K562 (cell line): ENCODE measurements around the gene ARL8A. TPM values are rescaled to one million over a fixed set of nuclear protein-coding genes. Genes with fewer than 3 reads are reported as not detected.

ENCODE experiments used
- ADNP ChIP-seq: fragments of 200-800 bp; sonication (Bioruptor generic); IDR thresholded peaks from 2 replicates; pipeline ENCODE4 v1.6.1; 2016; ENCODE audit warnings: missing genetic modification characterization, missing compliant biosample characterization
- ARNT ChIP-seq, 2 experiments: fragments of 450-650 bp; IDR thresholded peaks; 2 replicates each; pipeline ENCODE4 v1.6.1; 2016; ENCODE audit warnings: mild to moderate bottlenecking in 1 of 2
- CEBPB ChIP-seq: fragments of 450-650 bp; IDR thresholded peaks from 2 replicates; pipeline ENCODE4 v1.6.1; 2016; ENCODE audit warnings: missing genetic modification characterization, missing compliant biosample characterization
- CEBPG ChIP-seq, 3 experiments: fragments of 200-800 bp in 1 of 3; sonication (Bioruptor generic) in 1 of 3; sonication (generic) in 1 of 3; formaldehyde crosslinking in 1 of 3; IDR thresholded peaks in 2 of 3; conservative IDR thresholded peaks in 1 of 3; 2 replicates each; pipeline versions ENCODE4 v1.6.1 to v1.8.0; 2016 to 2022; ENCODE audit warnings: missing compliant biosample characterization in 2 of 3, missing genetic modification characterization in 2 of 3, mild to moderate bottlenecking in 1 of 3, missing genetic modification reagents in 1 of 3
- CREB5 ChIP-seq: fragments of 250-450 bp; sonication (Bioruptor Pico); IDR thresholded peaks from 2 replicates; pipeline ENCODE4 v1.5.0; 2020; ENCODE audit warnings: mild to moderate bottlenecking
- CREM ChIP-seq: IDR thresholded peaks from 2 replicates; pipeline ENCODE4 v1.6.1; 2014; ENCODE audit warnings: antibody characterized with exemption, low read depth
- ELK3 ChIP-seq: fragments of 450-650 bp; formaldehyde crosslinking; IDR thresholded peaks from 2 replicates; pipeline ENCODE4 v1.4.0; 2020; ENCODE audit warnings: mild to moderate bottlenecking
- GATAD2B ChIP-seq: fragments of 450-650 bp; IDR thresholded peaks from 2 replicates; pipeline ENCODE4 v1.6.1; 2017; ENCODE audit warnings: mild to moderate bottlenecking, borderline replicate concordance
- HDAC2 ChIP-seq: fragments of 450-650 bp; IDR thresholded peaks from 2 replicates; pipeline ENCODE4 v1.6.1; 2016; ENCODE audit warnings: mild to moderate bottlenecking
- HMG20B ChIP-seq: fragments of 250-450 bp; sonication (Bioruptor Pico); IDR thresholded peaks from 2 replicates; pipeline ENCODE4 v1.5.0; 2021; ENCODE audit warnings: mild to moderate bottlenecking
- KLF6 ChIP-seq: fragments of 250-450 bp; sonication (Bioruptor Pico); IDR thresholded peaks from 2 replicates; pipeline ENCODE4 v1.4.0; 2020; ENCODE audit warnings: mild to moderate bottlenecking, moderate library complexity, borderline replicate concordance
- LCOR ChIP-seq: sonication (generic); formaldehyde crosslinking; IDR thresholded peaks from 2 replicates; pipeline ENCODE4 v1.8.0; 2022; ENCODE audit warnings: mild to moderate bottlenecking, missing genetic modification reagents
- MECOM ChIP-seq: fragments of 250-450 bp; sonication (Bioruptor Pico); IDR thresholded peaks from 2 replicates; pipeline ENCODE4 v1.8.0; 2022; ENCODE audit warnings: inconsistent platforms
- NKRF ChIP-seq: fragments of 450-650 bp; IDR thresholded peaks from 2 replicates; pipeline ENCODE4 v1.6.1; 2016; ENCODE audit warnings: borderline replicate concordance
- NR4A1 ChIP-seq, 2 experiments: fragments of 250-450 bp in 1 of 2; fragments of 450-650 bp in 1 of 2; sonication (Bioruptor Pico) in 1 of 2; IDR thresholded peaks; 2 replicates each; pipeline versions ENCODE4 v1.4.0 to v1.6.1; 2016 to 2020; ENCODE audit warnings: mild to moderate bottlenecking in 2 of 2, missing compliant biosample characterization in 1 of 2, missing genetic modification characterization in 1 of 2, moderate library complexity in 1 of 2
- PML ChIP-seq: IDR thresholded peaks from 2 replicates; pipeline ENCODE4 v1.6.1; 2012; ENCODE audit warnings: low read length, inconsistent platforms
- POLR2G ChIP-seq: fragments of 200-400 bp; formaldehyde crosslinking; IDR thresholded peaks from 2 replicates; pipeline ENCODE4 v1.6.1; 2017; ENCODE audit warnings: low read depth, mild to moderate bottlenecking, antibody characterized with exemption, low read length, moderate library complexity
- PPARD ChIP-seq: fragments of 250-450 bp; sonication (Bioruptor Pico); IDR thresholded peaks from 2 replicates; pipeline ENCODE4 v1.8.0; 2022; ENCODE audit warnings: inconsistent platforms, mild to moderate bottlenecking, moderate library complexity
- SMAD3 ChIP-seq: fragments of 450-650 bp; formaldehyde crosslinking; conservative IDR thresholded peaks from 2 replicates; pipeline ENCODE4 v1.4.0; 2020; ENCODE audit warnings: mild to moderate bottlenecking
- TFAP4 ChIP-seq: sonication (generic); formaldehyde crosslinking; IDR thresholded peaks from 2 replicates; pipeline ENCODE4 v1.8.0; 2022; ENCODE audit warnings: missing genetic modification reagents, mild to moderate bottlenecking, moderate library complexity, borderline replicate concordance
- TRIM28 ChIP-seq: fragments of 450-650 bp; IDR thresholded peaks from 2 replicates; pipeline ENCODE4 v1.6.1; 2017
- ZBTB1 ChIP-seq: sonication (generic); formaldehyde crosslinking; IDR thresholded peaks from 2 replicates; pipeline ENCODE4 v1.8.1; 2023; ENCODE audit warnings: missing genetic modification reagents, low read depth, mild to moderate bottlenecking, borderline replicate concordance
- ZEB2 ChIP-seq: fragments of 450-650 bp; IDR thresholded peaks from 2 replicates; pipeline ENCODE4 v1.6.1; 2016
- ZFP1 ChIP-seq: fragments of 450-650 bp; formaldehyde crosslinking; IDR thresholded peaks from 2 replicates; pipeline ENCODE4 v1.4.0; 2020; ENCODE audit warnings: mild to moderate bottlenecking, mixed read lengths
- ZNF3 ChIP-seq: fragments of 250-450 bp; sonication (Bioruptor Pico); IDR thresholded peaks from 2 replicates; pipeline ENCODE4 v1.5.0; 2021; ENCODE audit warnings: mild to moderate bottlenecking, moderate library complexity
- polyA plus RNA-seq, 8 experiments: library from polyadenylated mRNA; depleted of rRNA in 4 of 8; stranded (reverse) in 5 of 8; unstranded in 3 of 8; fragments of >200 nt; fragmentation: Nextera tagmentation in 2 of 8; fragmentation: Illumina TruSeq in 1 of 8; extraction: Ambion mirVana in 2 of 8; extraction: Trizol in 1 of 8; gene quantifications; 2 replicates each; pipeline versions ENCODE4 v1.2.1 to v1.2.3, GENCODE V29; 2011 to 2014; ENCODE audit warnings: inconsistent platforms in 1 of 8, missing spikeins in 1 of 8
- total RNA-seq, 7 experiments: library from RNA; depleted of rRNA in 6 of 7; stranded (reverse); fragments of >200 nt in 6 of 7; fragmentation: Illumina TruSeq in 2 of 7; extraction: Trizol in 2 of 7; gene quantifications; 2 replicates each; pipeline versions ENCODE4 v1.2.1 to v1.2.3, GENCODE V29; 2011 to 2021; ENCODE audit warnings: low replicate concordance in 1 of 7

Gene ARL8A
- total and polyA plus RNA-seq, 9 of the 15 experiments (the other 6 are each of a cell fraction or from before 2014, with no cell fraction given): 0.17 to 27.3 (median 15.6) TPM

- TF ChIP-seq ZNF3 (no peak), POLR2G (no peak), NKRF (0 out of 2 replicates have a peak, but pooled peaks have one; percentile 20), CREM (peak; percentile 61), PML (peak; percentile 72), ZEB2 (no peak), HMG20B (CRISPR knock-in tag) (no peak), ADNP (tag) (peak; percentile 99), ELK3 (no peak), GATAD2B (no peak), MECOM (peak; percentile 43; the same call in 1 of the 2 replicates), TRIM28 (peak; percentile 39; the same call in 1 of the 2 replicates), LCOR (CRISPR knock-in tag) (peak; percentile 47; the same call in 1 of the 2 replicates), ARNT (IDR thresholded peaks at IDR 0.05) (peak; percentile 54 to 92; a peak in 2 of 4 replicates), KLF6 (CRISPR knock-in tag) (no peak; the same call in 1 of the 2 replicates), ZFP1 (CRISPR knock-in tag) (no peak), HDAC2 (peak; percentile 94), NR4A1 (CRISPR knock-in tag; IDR thresholded peaks at IDR 0.05) (no peak), NR4A1 (tag; IDR thresholded peaks at IDR 0.05) (0 out of 2 replicates have a peak, but pooled peaks have one; percentile 62), PPARD (CRISPR knock-in tag) (no peak), CEBPG (CRISPR knock-in tag; IDR thresholded peaks at IDR 0.05) (peak; percentile 96), CEBPG (tag; conservative IDR thresholded peaks at IDR 0.05 in 1 of 2, IDR thresholded peaks at IDR 0.05 in 1 of 2) (peak in 1 of 2 experiments; percentile 86; a peak in 3 of 4 replicates), CREB5 (CRISPR knock-in tag) (no peak), SMAD3 (CRISPR knock-in tag) (no peak), CEBPB (tag) (peak; percentile 84), ZBTB1 (CRISPR knock-in tag) (no peak), TFAP4 (CRISPR knock-in tag) (peak; percentile 31; the same call in 1 of the 2 replicates)
Observed at GRCh38 chr1:202117898-202118371, 26.6 kb downstream of the ARL8A start (continued).
